Hematopoietic multipotent progenitor cell treated with erythropoietin and hydrocortisone succinate and interleukin-3 and kit ligand, for 4 days (in vitro differentiated cells): Measurements from ENCODE around the gene WNT7A.

Source experiments
- DNase-seq: peaks from one replicate; pipeline ENCODE4 v3.0.0-alpha.2; 2015

Gene WNT7A

DNA sequence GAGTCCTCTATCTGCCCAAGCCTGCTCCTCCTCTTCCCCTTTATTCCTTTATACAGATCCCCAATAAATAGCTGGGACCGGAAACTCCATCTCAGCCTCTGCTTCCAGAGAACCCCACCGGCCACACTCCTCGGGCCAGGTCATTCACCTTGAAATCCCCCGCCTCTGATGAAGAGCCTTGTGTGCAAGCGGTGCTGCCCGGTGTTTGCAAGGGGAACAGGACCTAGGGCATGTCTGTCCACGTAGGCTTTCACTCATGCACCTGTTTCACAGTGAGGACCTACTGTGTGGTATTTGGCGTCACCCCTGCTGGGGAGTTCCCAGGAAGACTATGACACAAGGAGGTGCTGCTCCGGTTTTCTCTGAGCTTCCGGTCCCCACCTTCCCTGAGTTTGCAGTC is 54.0 kb downstream of the WNT7A start:
- DNase-seq: no peak

DNA sequence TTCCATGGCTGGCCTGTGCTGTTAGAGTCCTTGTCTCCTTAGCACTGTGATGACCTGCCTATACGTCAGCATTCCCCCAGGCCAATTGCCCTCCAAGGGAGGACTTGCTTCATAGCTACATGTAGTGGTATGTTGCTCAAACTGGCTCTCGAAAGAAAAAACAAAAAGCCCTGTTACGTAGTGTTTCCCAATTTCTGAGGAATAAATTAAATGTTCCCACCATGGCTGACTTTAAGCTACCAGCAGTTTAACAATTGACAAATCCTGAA is 54.6 kb downstream of the WNT7A start:
- no peak for DNase-seq

DNA sequence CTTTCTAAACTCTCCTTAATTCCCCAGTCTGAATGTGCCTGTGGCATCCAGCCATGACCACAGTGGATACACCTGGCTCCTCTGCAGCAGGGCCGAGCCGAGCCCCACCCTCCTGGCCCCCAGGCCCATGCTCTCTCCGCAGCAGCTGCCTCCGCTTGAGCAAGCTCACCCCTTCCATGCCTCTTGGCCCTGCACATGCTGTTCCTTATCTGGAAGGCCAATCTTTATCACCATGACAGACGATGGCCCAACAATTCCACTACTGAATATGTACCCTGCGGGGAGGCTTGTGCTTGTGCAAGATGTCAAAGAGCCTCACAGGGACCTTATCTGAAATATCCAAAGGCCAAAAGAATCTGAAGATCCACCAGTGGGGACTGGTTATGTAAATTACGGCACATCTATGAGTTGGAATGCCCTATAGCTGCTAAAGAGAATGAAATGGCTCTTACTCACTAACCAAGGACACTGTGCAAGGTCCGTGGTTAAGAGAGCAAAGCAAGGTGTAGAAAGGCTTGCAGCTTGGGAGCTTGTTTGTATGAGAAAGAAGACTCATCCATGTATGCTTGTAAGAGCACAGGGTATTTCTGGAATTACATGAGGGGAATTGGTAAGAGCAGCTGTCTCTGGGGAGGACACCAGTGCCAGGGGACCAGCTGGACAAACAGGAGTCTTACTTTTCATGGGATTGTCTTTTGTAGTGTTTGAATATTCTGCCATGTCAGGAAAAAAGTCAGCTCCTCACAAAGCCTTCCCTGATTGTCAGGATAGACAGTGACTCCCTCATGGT is 55.2 kb downstream of the WNT7A start:
- DNase-seq: no peak

DNA sequence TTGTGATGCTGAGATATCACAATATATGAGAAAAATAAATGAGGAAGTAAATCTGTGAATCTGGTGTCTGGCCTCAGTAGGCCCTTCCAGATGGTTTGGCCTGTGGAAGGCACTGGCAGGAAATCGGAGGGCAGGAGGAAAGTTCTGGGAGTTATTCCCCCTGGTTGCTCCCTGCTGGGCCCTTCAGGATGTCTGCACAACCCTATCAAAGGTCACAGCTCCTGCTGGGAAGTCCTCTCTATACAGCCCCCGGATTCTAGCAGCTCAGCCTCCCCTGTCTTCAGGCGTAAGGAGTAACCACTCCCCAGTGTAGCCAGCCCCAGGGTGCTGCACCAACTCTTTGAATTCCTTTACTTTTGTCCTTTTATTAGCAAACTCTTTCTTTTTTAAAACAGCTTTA is 56.2 kb downstream of the WNT7A start:
- no peak for DNase-seq

DNA sequence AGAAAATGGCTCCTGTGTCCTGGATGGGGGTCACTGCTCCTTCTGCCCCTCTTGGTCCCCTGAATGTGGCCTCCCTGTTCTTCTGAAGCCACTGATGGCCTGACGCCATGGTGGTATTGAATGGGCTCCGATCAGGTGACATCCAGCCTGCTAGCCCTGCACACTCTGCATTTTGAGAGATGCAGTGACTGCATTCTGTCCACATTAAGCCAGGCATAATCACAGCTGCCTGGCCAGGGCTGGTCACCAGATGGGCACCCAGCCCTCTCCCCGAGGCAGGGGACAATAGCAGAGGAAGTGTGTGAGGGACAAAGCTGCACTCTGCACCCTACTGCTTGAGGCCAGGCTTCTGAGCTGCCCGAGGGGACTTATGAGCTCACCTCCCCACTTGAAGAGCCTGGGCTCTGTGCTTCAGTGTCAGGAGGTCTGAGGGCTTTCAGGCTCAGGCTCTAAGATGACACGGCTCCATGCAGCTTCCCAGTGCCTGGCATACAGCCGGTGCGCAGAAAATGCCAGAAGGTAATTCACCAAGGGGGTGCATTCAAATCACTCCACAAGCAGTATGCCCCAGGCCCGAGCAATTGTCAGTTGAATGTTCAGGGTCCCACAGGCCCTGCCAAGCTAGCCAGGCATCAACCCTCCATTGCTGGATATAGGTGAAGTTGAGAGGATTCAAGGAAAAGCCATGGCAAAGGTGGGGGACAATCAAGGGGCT is 56.8 kb downstream of the WNT7A start:
- no peak for DNase-seq

DNA sequence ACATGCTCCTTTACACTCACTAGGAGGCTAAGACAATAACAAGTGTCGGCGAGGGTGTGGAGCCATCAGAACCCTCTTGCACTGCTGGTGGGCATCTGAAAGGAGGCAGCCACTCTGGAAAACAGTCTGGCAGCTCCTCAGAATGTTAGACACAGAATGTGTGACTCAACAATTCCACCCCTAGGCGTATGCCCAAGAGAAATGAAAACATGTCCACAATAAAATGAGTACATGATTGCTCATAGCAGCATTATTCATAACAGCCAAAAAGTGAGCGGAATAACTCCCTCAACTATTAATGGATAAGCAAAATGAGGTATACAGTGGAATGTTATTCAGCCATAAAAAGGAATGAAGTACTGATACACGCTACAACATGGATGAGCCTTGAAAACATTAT is 57.8 kb downstream of the WNT7A start:
- DNase-seq: no peak

DNA sequence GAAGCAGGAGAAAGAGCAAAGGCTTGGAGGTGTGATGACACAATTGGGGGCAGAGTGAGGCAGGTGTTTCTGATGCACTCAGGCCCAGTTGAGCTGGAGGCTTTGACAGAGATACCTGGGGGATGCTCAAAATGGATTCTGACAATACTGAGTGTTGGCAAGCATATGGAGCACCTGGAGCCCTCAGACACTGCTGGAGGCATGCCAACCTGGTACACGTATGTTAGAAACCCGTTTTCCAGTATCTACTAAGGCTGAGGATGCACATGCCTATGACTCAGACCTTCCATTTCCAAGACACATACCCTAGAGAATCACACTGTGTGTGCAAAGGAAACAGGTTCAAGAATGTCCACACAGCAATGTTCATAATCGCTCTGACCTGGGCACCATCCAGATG is 58.7 kb downstream of the WNT7A start:
- DNase-seq: no peak

DNA sequence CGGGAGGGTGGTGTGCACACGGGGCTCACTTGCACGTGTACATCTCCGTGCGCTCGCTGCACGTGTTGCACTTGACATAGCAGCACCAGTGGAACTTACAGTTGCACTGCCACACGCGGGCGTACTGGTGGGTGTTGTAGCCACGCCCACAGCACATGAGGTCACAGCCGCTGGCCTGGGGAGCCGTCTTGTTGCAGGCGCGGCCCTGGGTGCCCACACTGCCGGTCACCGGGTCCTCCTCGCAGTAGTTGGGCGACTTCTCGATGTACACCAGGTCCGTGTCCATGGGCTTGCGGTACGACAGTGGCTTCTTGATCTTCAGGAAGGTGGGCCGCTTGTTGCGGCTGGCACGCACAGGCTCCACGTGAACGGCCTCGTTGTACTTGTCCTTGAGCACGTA is 61.0 kb downstream of the WNT7A start:
- DNase-seq: no peak

DNA sequence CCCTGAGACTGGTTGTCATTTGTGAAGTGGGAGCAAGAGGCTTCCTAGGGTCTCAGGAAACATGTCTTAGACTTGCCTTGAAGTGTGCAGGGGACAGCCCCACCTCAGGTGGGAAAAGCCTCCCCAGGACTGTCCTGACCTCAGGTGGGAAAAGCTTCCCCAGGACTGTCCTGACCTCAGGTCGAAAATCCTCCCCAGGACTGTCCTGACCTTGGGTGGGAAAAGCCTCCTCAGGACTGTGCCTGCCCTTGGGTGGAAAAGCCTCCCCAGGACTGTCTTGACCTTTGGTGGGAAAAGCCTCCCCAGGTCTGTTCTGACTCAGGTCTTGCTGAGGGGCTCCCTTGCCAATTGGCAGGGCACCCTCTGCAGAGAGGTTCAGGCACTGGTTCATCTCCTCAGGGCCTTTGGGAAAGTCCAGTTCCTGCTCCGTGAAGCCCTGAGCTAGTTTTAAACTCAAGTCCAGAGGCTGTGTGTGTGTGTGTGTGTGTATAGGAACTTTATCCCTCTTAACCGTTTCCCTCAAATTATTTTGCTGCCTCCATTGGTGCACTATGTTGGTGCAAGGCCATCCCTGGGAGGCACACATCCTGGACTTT is 64.7 kb downstream of the WNT7A start:
- no peak for DNase-seq

DNA sequence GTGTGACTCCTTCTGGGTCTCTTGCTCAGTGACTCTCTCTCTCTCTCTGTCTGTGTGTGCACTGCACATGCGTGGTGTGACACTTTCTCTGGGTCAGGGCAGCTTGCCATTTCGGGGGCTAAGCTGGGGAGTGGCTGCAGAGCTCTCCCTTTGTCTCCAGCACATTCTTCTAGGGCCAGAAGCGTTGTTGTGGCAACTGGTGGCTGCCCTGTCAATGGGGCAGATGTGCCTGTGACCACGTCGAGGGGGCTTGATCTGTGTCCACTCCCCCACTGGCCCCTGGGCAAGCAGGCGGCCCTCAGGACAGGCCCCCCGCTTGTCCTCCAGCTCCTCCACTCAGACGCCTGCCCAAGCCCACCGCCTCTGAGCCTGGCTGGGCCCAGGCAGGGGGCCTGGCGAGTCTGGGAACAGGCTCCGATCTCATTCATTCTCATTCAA is 67.8 kb downstream of the WNT7A start:
- no peak for DNase-seq

DNA sequence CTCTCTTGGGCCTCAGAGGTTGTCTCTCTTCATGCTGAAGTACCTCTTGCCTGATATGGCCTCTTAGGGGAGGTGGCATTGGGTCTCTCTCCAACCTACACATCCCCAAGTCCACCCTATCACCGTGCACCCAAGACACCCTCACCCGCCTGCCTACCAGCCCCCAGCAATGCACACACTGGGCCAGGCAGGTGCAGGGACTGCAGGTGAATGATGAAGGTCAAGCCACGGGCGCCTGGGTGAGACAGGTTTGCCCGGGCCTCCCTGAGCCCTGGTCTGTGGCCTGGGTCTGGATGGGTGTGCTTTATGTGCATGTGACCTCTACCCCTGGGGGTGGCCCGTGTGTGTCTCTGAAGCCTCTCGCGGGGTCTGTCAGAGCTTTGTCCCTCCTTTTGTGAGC is 68.3 kb downstream of the WNT7A start:
- no peak for DNase-seq

DNA sequence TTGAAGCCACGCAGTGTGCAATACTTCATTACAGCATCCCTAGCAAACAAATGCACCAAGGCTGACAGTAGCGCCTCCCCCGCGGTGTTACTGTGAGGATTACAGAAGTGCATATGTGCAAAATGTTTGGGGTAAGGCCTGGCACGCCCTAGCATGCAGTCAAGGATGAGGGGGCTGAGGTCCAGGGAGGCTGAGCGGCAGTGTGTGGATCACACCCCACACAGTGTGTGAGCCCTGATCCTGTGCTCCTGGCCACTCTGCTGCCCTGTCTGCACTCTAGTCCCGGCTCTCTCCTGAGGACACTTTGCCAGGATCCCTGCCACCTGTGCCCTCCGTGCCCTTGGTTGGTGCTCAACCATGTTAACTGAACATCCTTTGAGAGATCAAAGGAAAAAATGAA is 71.3 kb downstream of the WNT7A start:
- no peak for DNase-seq

DNA sequence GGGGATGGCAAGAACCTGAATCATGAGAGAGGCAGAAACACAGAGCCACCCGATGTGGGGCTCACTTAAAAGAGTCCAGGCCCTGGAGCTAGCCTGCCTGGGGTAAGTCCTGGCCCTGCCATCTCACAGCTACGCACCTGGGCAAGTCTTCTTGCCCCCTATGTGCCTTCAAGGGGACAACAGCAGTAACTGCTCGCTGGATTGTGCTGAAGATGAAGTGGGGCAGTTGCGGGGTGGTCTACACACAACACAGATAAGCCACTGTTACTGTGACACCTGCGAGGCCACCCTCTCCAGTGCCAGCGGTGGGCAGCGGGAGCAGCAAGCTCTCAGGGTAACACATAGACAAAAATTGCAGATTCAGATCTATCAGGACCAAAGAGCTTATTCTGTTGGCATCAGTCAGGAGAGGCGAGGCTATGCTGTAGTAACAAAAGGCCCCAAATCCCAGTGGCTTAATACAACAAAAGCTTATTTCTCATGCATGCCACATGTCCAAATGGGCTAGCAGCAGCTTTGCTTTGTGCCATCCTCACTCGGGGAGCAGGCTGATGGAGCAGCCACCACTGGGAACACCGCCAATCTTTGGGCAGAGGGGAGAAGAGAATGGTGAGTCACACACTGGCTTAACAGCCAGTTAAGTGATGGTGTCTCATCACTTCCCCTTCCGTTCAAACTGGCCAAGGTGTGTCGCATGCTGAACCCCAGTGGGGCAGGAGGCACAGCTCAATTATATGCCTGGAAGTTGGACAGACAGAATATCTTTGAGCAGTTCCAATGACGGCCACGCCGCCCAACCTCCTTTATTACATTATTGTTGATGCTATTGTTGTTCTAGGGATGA is 78.3 kb downstream of the WNT7A start:
- DNase-seq: peak; percentile 34

DNA sequence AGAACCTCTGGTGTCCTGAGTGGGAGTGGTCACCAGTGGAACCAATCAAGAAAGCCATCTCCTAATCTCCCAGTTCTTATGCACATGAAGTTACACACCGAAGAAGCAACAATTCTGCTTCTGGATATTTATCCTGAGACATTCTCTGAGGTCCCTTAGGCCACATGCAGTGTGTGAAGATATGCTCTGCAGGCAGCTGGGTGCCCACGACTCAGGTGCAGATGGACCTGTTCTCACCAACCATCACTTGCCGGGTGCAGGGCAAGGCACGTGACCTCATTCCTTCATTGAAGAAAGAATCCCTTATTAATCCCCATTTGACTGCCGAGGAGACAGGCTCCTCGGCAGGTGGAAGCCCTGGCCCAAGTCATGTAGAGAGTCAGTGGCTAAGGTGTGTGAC is 79.8 kb downstream of the WNT7A start:
- DNase-seq: no peak

DNA sequence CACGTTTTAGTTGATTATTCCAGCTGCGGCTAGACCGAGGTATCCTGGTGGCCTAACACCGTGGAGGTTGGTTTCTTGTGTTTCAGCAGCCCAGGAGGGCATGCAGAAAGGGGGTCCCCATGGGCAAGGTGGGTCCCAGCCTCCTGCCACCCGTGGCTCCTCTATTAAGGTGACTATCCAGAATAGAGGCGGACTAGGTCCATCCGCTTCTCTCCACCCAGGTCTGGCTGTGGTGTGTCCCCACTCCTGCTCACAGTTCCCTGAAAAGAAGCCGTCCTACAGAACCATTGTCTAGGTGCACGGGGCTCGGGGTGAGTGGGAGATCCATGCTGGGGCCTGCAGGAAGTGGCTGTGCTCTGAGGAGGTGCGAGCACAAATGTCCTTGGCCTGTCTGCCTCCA is 81.5 kb downstream of the WNT7A start:
- DNase-seq: no peak

DNA sequence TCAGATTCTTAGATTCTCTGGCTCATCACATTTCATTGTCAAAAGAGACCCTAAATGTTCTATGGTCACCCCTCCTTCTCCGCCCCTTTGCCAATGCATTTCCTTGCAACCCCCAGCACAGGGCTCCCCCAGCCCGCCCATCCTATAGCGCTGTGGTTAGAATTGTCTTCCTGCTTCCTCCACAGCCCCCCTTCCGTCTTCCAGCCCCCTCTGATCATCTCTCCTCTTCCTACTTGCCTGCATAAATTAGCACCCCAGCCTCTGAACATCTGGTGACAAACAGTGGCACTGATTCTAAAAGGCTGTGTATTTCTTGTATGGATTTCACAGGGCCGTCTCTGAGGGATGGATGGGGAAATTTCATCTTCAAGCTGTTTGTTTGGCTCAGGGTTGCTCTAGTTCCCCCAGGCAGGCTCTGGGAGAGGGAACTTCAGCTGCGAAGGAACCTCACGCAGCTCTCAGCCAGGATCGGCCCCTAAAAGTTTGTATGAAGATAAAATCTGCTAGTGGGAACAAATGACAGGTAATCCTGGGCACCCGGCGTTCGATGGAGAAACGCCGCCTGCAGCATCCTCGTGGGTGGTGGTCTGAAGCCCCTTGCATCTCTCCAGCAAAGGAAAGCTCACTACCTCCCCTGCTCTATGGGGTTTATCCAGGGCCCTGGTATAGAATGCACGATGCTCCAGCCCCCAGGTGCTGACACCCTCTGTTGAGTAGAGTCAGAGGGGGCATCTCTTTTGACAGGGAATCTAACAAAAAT is 83.0 kb downstream of the WNT7A start:
- no peak for DNase-seq

DNA sequence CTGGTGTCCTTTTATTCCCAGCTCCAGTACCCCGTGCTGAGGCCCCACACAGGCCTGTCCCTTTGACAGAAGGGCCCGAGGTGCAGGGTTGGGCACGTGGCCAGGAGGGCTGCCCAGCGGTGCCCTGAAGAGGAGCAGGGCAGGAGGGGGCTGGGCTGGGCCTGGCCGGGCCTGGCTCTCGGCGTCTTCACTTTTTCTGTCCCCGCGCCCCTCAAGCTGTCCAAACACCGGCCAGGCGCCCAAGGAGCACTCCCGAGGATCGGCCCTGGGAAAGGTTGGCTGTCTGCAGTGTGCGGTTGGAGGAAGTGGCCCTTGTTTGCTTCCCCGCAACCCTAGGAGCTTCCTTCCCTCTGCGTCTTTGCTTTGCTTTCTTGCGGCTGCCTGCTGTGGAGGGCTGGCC is 84.1 kb downstream of the WNT7A start:
- no peak for DNase-seq

DNA sequence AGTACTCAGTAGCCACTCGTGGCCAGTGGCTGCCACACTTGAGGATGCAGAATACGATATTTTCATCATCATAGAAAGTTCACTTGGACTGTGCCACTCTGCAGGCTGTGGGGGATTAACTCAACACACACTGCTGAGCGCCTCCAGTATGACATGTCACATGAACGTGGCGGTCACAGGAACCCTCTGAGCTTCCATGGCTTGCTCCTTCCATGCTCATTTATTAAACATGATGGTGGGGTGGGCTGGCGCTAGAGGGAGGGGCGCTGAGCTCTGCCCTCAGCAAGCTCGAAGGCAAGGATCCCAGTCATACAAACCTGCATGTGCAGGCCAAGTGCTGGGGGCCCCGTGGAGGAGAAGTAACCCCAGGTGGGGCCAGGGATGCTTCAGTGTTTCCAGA is 85.5 kb downstream of the WNT7A start:
- DNase-seq: no peak

DNA sequence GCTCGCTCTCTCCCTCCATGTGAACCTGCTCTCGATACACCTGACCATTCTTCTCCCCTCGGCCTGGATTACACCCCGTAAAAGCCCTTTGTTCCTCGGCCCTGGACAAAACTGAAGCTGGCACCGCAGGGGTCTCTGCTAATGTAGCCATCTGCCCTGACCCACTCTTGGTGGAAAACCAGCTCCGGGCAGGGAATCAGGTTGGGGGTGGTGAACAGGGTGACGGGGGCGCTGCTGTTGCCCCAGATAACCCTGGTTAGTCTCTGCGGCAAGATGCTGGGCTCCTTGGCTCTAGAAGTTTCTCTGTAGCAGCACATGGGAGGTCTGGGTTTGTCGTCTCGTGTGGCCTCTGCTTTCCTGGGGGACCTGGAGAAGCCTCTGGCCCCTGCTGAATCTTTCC is 86.4 kb downstream of the WNT7A start:
- DNase-seq: no peak

DNA sequence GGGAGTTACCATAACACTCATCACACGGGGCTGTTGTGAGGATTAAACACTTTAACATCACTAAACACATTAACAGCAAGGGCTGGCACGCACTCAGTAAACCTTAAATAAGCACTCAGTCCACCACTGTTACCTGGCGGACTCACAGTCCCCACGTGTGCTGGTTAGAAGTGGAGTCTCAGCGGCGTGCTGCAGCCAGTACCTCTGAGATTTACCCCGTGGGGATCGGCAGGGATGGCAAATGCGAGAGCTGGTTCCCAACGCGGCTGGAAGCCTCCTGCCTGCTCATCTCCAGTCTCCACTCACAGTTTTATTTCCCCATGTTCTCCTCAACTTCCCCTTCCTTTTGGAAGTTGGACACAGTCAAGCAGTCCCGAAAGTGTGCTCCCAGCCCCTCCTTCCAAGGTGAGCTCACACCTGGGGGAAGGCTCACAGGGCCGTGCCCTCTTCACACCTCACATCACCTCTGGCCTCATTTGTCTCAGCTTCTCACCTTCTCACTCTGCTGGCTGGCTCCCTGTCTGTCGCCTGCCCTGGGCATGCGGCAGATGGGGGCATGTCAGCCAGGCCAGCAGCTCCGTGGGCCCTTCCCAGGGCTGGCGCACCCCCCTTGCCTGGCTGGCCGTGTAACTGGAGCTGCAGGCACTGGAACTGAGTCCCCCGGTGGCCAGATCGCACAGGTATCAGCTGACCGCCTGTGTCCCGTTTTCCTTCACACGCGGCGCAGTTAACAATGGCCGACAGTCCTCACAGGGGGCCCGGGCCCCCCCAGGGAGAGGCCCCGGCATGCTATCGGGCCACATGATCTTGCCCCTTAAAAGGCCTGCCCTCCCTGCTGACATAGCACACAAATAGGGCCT is 87.1 kb downstream of the WNT7A start:
- DNase-seq: no peak

DNA sequence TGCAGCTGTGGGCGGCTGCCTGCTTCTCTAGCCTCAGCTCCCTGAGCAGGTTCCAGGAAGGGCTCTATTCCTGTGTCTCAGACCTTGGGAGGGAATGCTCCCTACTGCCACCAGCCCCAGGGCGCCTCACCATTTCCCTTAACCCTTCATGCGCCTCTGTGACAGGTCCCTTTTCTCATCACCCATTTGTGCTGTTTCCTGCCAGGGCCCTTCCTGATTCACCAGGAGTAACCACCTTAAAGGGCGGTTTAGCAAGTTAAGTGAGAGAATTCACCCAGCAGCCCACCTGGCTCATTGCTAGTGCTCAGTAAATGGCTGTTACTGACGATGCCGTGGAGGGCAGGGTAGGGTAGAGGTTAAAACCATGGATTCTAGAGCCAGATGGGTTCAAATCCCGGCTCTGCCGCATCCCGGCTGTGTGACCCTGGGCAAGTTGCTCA is 87.8 kb downstream of the WNT7A start:
- DNase-seq: no peak
